NCI-H460 (cell line): Measurements from ENCODE around the gene NUDT9. TPM values are rescaled to one million over a fixed set of nuclear protein-coding genes. Genes with fewer than 3 reads are reported as not detected.
A peak's percentile ranks its signal among the peaks of the same experiment; 100 is the strongest.
"Not testable (repeated sequence)": the region's sequence is repeated elsewhere in the genome, so short reads cannot be mapped to it uniquely, and the experiment has no call there.

ENCODE experiments used
- DNase-seq: peaks from one replicate; pipeline ENCODE4 v3.0.0-alpha.2; 2016; ENCODE audit warnings: low read depth; ENCODE audit errors: extremely low read depth
- polyA plus RNA-seq: library from polyadenylated mRNA; depleted of rRNA; stranded (reverse); fragments of >200 nt; gene quantifications from 2 replicates; pipeline ENCODE4 v1.2.3, GENCODE V29; 2014; cell fraction: nucleus; rRNA removed
- total RNA-seq: library from RNA; depleted of rRNA; stranded (reverse); fragments of >200 nt; shearing (Covaris generic); gene quantifications from 2 replicates; pipeline ENCODE4 v1.2.3, GENCODE V29; 2014; rRNA removed

NUDT9 gene
- total RNA-seq: 13.4 and 15.4 TPM in 2 replicates
- polyA plus RNA-seq: 8.7 and 9.5 TPM in 2 replicates

GRCh38 chr4:87422104-87423052 lies at the start of gene NUDT9:
Gene NUDT9, plus strand, starts transcription at chr4:87422573. Its CDS starts 333 bp downstream, at chr4:87422906.
- DNase-seq: peak; percentile 83

GRCh38 chr4:87375719-87376291 lies 46.6 kb upstream of the NUDT9 start:
- peak; percentile 28 for DNase-seq

- no peak for DNase-seq
These were observed 44.6 kb upstream of the NUDT9 start for GRCh38 chr4:87377816-87378215.

- no peak for DNase-seq
These were observed 40.3 kb upstream of the NUDT9 start for GRCh38 chr4:87382116-87382515.

GRCh38 chr4:87382931-87383330 lies 39.4 kb upstream of the NUDT9 start:
- no peak for DNase-seq

GRCh38 chr4:87384466-87385132 lies 37.8 kb upstream of the NUDT9 start:
- DNase-seq: not testable (repeated sequence)

GRCh38 chr4:87387237-87387636 lies 35.1 kb upstream of the NUDT9 start:
- no peak for DNase-seq

- no peak for DNase-seq
These were observed 33.5 kb upstream of the NUDT9 start for GRCh38 chr4:87388901-87389300.

GRCh38 chr4:87390055-87390454 lies 32.3 kb upstream of the NUDT9 start:
- DNase-seq: not testable (repeated sequence)

- DNase-seq: no peak
These were observed 31.9 kb upstream of the NUDT9 start for GRCh38 chr4:87390551-87390890.

- DNase-seq: peak; percentile 83
These were observed 31.3 kb upstream of the NUDT9 start, which contains the start of gene HSD17B11 for GRCh38 chr4:87390891-87391575. Gene HSD17B11, minus strand, starts transcription at chr4:87391188. Its CDS starts 118 bp downstream, at chr4:87391070.

GRCh38 chr4:87391576-87392054 lies 30.8 kb upstream of the NUDT9 start:
- no peak for DNase-seq

- DNase-seq: no peak
These were observed 30.2 kb upstream of the NUDT9 start for GRCh38 chr4:87392183-87392582.

- DNase-seq: not testable (repeated sequence)
These were observed 27.3 kb upstream of the NUDT9 start for GRCh38 chr4:87395073-87395472.

- DNase-seq: not testable (repeated sequence)
These were observed 26.5 kb upstream of the NUDT9 start for GRCh38 chr4:87395851-87396250.

- DNase-seq: no peak
These were observed 23.2 kb upstream of the NUDT9 start for GRCh38 chr4:87399148-87399547.

GRCh38 chr4:87399954-87400353 lies 22.4 kb upstream of the NUDT9 start:
- DNase-seq: no peak

- not testable (repeated sequence) for DNase-seq
These were observed 18.6 kb upstream of the NUDT9 start for GRCh38 chr4:87403732-87404131.

GRCh38 chr4:87405211-87405820 lies 17.1 kb upstream of the NUDT9 start:
- no peak for DNase-seq

GRCh38 chr4:87406462-87406861 lies 15.9 kb upstream of the NUDT9 start:
- DNase-seq: no peak
